Gastrocnemius medialis (tissue), 4 donors: ENCODE data around the gene MRPL4. TPM values are rescaled to one million over a fixed set of nuclear protein-coding genes. Genes with fewer than 3 reads are reported as not detected.
A peak's percentile ranks its signal among the peaks of the same experiment; 100 is the strongest.

Source experiments
- ATAC-seq, 2 donors: fragments of 150-250 bp; one replicate each; pipeline ENCODE4 v1.9.1; 2016
- DNase-seq, 2 donors: peaks; one replicate each; pipeline ENCODE4 v3.0.0-alpha.2; 2019
- H3K27ac ChIP-seq, 4 donors: fragments of 200-600 bp; sonication (generic); 1 replicate in 1 of 4; 2 replicates in 3 of 4; pipeline ENCODE4 v1.5.1; 2016 to 2018; ENCODE audit warnings: mild to moderate bottlenecking in 2 of 4, moderate library complexity in 1 of 4
- H3K27me3 ChIP-seq, 3 donors: fragments of 200-600 bp; sonication (generic) in 2 of 3; 1 replicate in 1 of 3; 2 replicates in 2 of 3; pipeline versions ENCODE4 v1.5.1 to v1.6.0; 2016 to 2019; ENCODE audit warnings: mild to moderate bottlenecking in 1 of 3, moderate library complexity in 1 of 3
- H3K36me3 ChIP-seq, 2 donors: fragments of 200-600 bp; sonication (generic) in 1 of 2; one replicate each; pipeline ENCODE4 v1.5.1; 2017 to 2018
- H3K4me1 ChIP-seq, 2 donors: fragments of 200-600 bp; sonication (generic) in 1 of 2; one replicate each; pipeline ENCODE4 v1.5.1; 2016 to 2017; ENCODE audit warnings: mild to moderate bottlenecking in 2 of 2
- H3K4me3 ChIP-seq, 4 donors: fragments of 200-600 bp; sonication (generic) in 3 of 4; 1 replicate in 1 of 4; 2 replicates in 3 of 4; pipeline ENCODE4 v1.5.1; 2016 to 2019; ENCODE audit warnings: mild to moderate bottlenecking in 2 of 4
- H3K9me3 ChIP-seq, 3 donors: fragments of 200-600 bp; sonication (generic) in 2 of 3; 1 replicate in 1 of 3; 2 replicates in 2 of 3; pipeline ENCODE4 v1.5.1; 2016 to 2019
- CTCF ChIP-seq, 5 experiments: fragments of 450-650 bp in 3 of 5; fragments of 200-600 bp in 2 of 5; sonication (generic) in 2 of 5; IDR thresholded peaks in 4 of 5; conservative IDR thresholded peaks in 1 of 5; 1 replicate in 4 of 5; 2 replicates in 1 of 5; pipeline ENCODE4 v1.5.1; 2016 to 2019; ENCODE audit warnings: antibody characterized with exemption in 5 of 5, mild to moderate bottlenecking in 3 of 5, moderate library complexity in 3 of 5
- POLR2A ChIP-seq, 2 donors: fragments of 450-650 bp; IDR thresholded peaks; one replicate each; pipeline ENCODE4 v1.6.1; 2017; ENCODE audit warnings: antibody characterized with exemption in 2 of 2, mild to moderate bottlenecking in 2 of 2, moderate library complexity in 2 of 2
- in situ Hi-C, 4 donors: fragments of 200-750 bp; cut with MboI; loops; one replicate each; pipeline versions ENCODE4 v1.15.0 to v1.8.0; 2017; ENCODE audit warnings: low sequenced_read_pairs in 4 of 4
- intact Hi-C: fragments of 100-400 bp; cut with DNase I; formaldehyde crosslinking; loops from one replicate; pipeline ENCODE4 v1.15.1; 2023; ENCODE audit warnings: low total_unique reads
- total RNA-seq, 4 donors: library from RNA; depleted of rRNA; stranded (reverse); fragments of >200 nt; gene quantifications; one replicate each; pipeline versions ENCODE4 v1.1.0 to v1.2.3, GENCODE V29; 2016

Gene MRPL4
- total RNA-seq, 4 donors from 2014 or later, result 68.3 to 112 (median 84.4) TPM

- no peaks in the 10 kb centered on the region for H3K9me3 ChIP-seq
- peaks cover 29 to 43% of the 10 kb centered on the region in 2 donors for H3K4me1 ChIP-seq
Observed at GRCh38 chr19:10289167-10289835, 37.3 kb downstream of the MRPL4 start.

GRCh38 chr19:10289836-10290356 is 37.9 kb downstream of the MRPL4 start, which contains the start of gene ICAM5:
TSS of gene ICAM5 (plus strand) at chr19:10289952. CDS start at chr19:10290044, 92 bp downstream.
- H3K27me3 ChIP-seq, result peaks cover 81 to 83% (median 83%) of the 10 kb centered on the region in 3 donors

More at GRCh38 chr19:10289167-10289835, 37.3 kb downstream of the MRPL4 start:
- ATAC-seq (no peak), DNase-seq (no peak)
- Histone ChIP-seq H3K27me3 (peaks cover 76 to 77% (median 77%) of the 10 kb centered on the region in 3 donors), H3K4me3 (peak overlapping the region; percentile 8 to 65 (median 46)), H3K27ac (no peak overlapping the region), H3K36me3 (peaks cover 0 to 11% of the 10 kb centered on the region in 2 donors)
- intact Hi-C loops (no loop called here), in situ Hi-C loops (no loop called here)
- no peak for TF ChIP-seq CTCF (IDR thresholded peaks at IDR 0.05 in 4 of 5, conservative IDR thresholded peaks at IDR 0.05 in 1 of 5)
- no peak for TF ChIP-seq POLR2A (IDR thresholded peaks at IDR 0.05)

DNA sequence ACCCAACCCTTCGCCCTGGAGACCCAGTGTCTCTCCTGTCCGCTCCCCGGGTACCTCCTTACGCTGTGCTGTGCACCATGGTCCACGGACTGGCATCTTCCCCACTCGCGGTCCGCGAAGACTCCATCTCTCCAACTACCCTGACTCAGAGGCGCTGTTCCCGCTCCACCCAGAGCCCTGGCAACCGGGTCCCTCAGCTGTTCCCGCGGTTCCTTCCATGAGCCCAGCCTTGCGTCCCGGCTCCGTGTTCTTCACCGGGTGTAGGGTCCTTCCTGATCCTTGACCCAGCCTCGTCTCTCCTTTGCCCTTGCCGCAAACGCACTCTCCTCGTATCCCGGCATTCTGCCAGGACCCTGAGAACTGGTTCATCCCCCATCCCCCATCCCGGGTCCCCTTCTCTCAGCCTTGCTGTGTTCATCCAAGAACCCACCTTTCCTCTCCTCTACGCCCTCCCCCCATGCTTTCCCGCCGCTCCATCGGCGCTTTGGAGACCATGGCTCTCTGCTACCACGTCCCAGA is 38.4 kb downstream of the MRPL4 start:
- peaks cover 29 to 47% of the 10 kb centered on the region in 2 donors for H3K4me1 ChIP-seq

More at GRCh38 chr19:10289836-10290356, 37.9 kb downstream of the MRPL4 start, which contains the start of gene ICAM5:
- no peak for TF ChIP-seq CTCF (IDR thresholded peaks at IDR 0.05 in 4 of 5, conservative IDR thresholded peaks at IDR 0.05 in 1 of 5)
- no peak for TF ChIP-seq POLR2A (IDR thresholded peaks at IDR 0.05)
- H3K27ac ChIP-seq, result no peak within 1 kb of the TSS
- intact Hi-C loops (no loop called here), in situ Hi-C loops (no loop called here)
- no peaks in the 10 kb centered on the region for H3K9me3 ChIP-seq
- peaks cover 0 to 6% of the 10 kb centered on the region in 2 donors for H3K36me3 ChIP-seq
- H3K4me1 ChIP-seq, result peaks cover 29 to 43% of the 10 kb centered on the region in 2 donors
- DNase-seq (no peak), ATAC-seq (no peak)
- peak within 1 kb of the TSS; percentile 40 to 65 (median 46) for H3K4me3 ChIP-seq

DNA sequence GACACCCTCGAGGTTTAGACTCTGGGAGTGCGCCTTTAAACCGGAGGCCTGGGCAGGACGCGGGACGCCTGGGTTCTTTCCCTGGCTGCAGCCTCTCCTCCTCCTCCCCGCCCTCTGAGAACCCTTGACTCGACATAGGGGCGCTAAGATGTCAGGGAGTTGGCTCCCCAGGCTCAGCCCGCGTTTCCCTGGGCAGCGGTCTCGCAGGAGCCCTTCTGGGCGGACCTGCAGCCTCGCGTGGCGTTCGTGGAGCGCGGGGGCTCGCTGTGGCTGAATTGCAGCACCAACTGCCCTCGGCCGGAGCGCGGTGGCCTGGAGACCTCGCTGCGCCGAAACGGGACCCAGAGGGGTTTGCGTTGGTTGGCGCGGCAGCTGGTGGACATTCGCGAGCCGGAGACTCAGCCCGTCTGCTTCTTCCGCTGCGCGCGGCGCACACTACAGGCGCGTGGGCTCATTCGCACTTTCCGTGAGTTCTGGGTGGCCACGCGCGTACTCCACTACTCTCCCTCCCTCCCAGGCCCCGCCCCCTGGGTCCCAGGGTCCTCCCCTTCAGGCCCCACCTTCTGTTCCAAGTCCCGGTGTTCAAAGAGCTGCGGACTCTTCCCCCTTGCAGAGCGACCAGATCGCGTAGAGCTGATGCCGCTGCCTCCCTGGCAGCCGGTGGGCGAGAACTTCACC is 39.0 kb downstream of the MRPL4 start:
- ATAC-seq (no peak), DNase-seq (peak in 1 of 2 donors; percentile 32)
- H3K4me3 ChIP-seq, result peak overlapping the region; percentile 40 to 65 (median 46)
- H3K9me3 ChIP-seq, result no peaks in the 10 kb centered on the region
- TF ChIP-seq POLR2A (IDR thresholded peaks at IDR 0.05), result no peak
- TF ChIP-seq CTCF (IDR thresholded peaks at IDR 0.05 in 4 of 5, conservative IDR thresholded peaks at IDR 0.05 in 1 of 5), result no peak
- H3K27ac ChIP-seq, result no peak overlapping the region
- peaks cover 29 to 49% of the 10 kb centered on the region in 2 donors for H3K4me1 ChIP-seq
- in situ Hi-C loops, result no loop called here
- H3K27me3 ChIP-seq, result peaks cover 93 to 95% (median 94%) of the 10 kb centered on the region in 3 donors
- H3K36me3 ChIP-seq, result no peaks in the 10 kb centered on the region
- intact Hi-C loops, result no loop called here

More for the DNA sequence above, 38.4 kb downstream of the MRPL4 start:
- ATAC-seq, result no peak
- intact Hi-C loops, result no loop called here
- Histone ChIP-seq H3K27ac (no peak overlapping the region), H3K27me3 (peaks cover 87 to 89% (median 88%) of the 10 kb centered on the region in 3 donors), H3K9me3 (no peaks in the 10 kb centered on the region), H3K4me3 (peak overlapping the region; percentile 40 to 65 (median 46)), H3K36me3 (peaks cover 0 to under 1% of the 10 kb centered on the region in 2 donors)
- in situ Hi-C loops, result no loop called here
- TF ChIP-seq CTCF (IDR thresholded peaks at IDR 0.05 in 4 of 5, conservative IDR thresholded peaks at IDR 0.05 in 1 of 5), result no peak
- TF ChIP-seq POLR2A (IDR thresholded peaks at IDR 0.05), result no peak
- DNase-seq, result no peak
